Astrocyte (in vitro differentiated cells and primary cell): ENCODE measurements around the gene TCF7L2. TPM values are rescaled to one million over a fixed set of nuclear protein-coding genes. Genes with fewer than 3 reads are reported as not detected.

Experiments used
- DNase-seq: peaks from one replicate; pipeline ENCODE4 v3.0.0-alpha.2; 2010; ENCODE audit warnings: low read depth
- FAIRE-seq: peaks from 2 replicates; lab custom pipeline; 2011; peaks lifted over from hg19 to GRCh38; lab: Jason Lieb, UNC
- H2AFZ ChIP-seq: 2 replicates; pipeline ENCODE4 v1.6.0; 2012; ENCODE audit warnings: low read depth, low read length, inconsistent platforms
- H3K27ac ChIP-seq: 2 replicates; pipeline ENCODE4 v1.5.1; 2011; ENCODE audit warnings: low read depth, low read length, inconsistent platforms
- H3K27me3 ChIP-seq: 2 replicates; pipeline ENCODE4 v1.6.0; 2011; ENCODE audit warnings: low read length, inconsistent platforms; ENCODE audit not compliant: insufficient read depth
- H3K36me3 ChIP-seq: 2 replicates; pipeline ENCODE4 v1.5.1; 2011; ENCODE audit warnings: low read length, inconsistent platforms; ENCODE audit not compliant: insufficient read depth
- H3K4me1 ChIP-seq: 2 replicates; pipeline ENCODE4 v1.5.1; 2011; ENCODE audit warnings: low read length, inconsistent platforms; ENCODE audit not compliant: insufficient read depth
- H3K4me2 ChIP-seq: 2 replicates; pipeline ENCODE4 v1.6.0; 2012; ENCODE audit warnings: low read length, inconsistent platforms
- H3K4me3 ChIP-seq: 2 replicates; pipeline ENCODE4 v1.5.1; 2011; ENCODE audit warnings: low read depth, mild to moderate bottlenecking, low read length, inconsistent platforms; ENCODE audit not compliant: insufficient read depth
- H3K79me2 ChIP-seq: 2 replicates; pipeline ENCODE4 v1.6.0; 2012; ENCODE audit warnings: mild to moderate bottlenecking, low read length, inconsistent platforms; ENCODE audit not compliant: insufficient read depth
- H3K9ac ChIP-seq: 2 replicates; pipeline ENCODE4 v1.6.0; 2012; ENCODE audit warnings: mild to moderate bottlenecking, low read length, inconsistent platforms
- H3K9me3 ChIP-seq: 2 replicates; pipeline ENCODE4 v1.5.1; 2012; ENCODE audit warnings: low read depth, mild to moderate bottlenecking, low read length, inconsistent platforms; ENCODE audit not compliant: insufficient read depth
- H4K20me1 ChIP-seq: 2 replicates; pipeline ENCODE4 v1.6.0; 2012; ENCODE audit warnings: low read length, inconsistent platforms; ENCODE audit not compliant: insufficient read depth
- H3K27ac Mint-ChIP-seq: one replicate; pipeline ENCODE4 v1.8.0; 2021; ENCODE audit warnings: mild to moderate bottlenecking, mixed read lengths; ENCODE audit not compliant: unreplicated experiment
- H3K27me3 Mint-ChIP-seq: one replicate; pipeline ENCODE4 v1.8.0; 2021; ENCODE audit warnings: low read depth, mixed read lengths; ENCODE audit not compliant: unreplicated experiment
- H3K36me3 Mint-ChIP-seq: one replicate; pipeline ENCODE4 v1.8.0; 2021; ENCODE audit warnings: low read depth, mixed read lengths; ENCODE audit not compliant: unreplicated experiment
- H3K4me1 Mint-ChIP-seq: one replicate; pipeline ENCODE4 v1.8.0; 2021; ENCODE audit warnings: low read depth, mixed read lengths; ENCODE audit not compliant: unreplicated experiment
- H3K4me3 Mint-ChIP-seq: one replicate; pipeline ENCODE4 v1.8.0; 2021; ENCODE audit warnings: mild to moderate bottlenecking, moderate library complexity, mixed read lengths; ENCODE audit not compliant: unreplicated experiment
- H3K9me3 Mint-ChIP-seq: one replicate; pipeline ENCODE4 v1.8.0; 2021; ENCODE audit warnings: mild to moderate bottlenecking, mixed read lengths; ENCODE audit not compliant: unreplicated experiment
- EZH2 ChIP-seq: IDR thresholded peaks from 2 replicates; pipeline ENCODE4 v1.6.1; 2012; ENCODE audit warnings: mild to moderate bottlenecking, low read length, inconsistent platforms; ENCODE audit not compliant: insufficient read depth
- total RNA-seq: library from RNA; stranded (reverse); gene quantifications from 2 replicates; pipeline ENCODE4 v1.2.1, GENCODE V29; 2021
- TF ChIP-seq, protein P1 (sequence below): IDR thresholded peaks from 2 replicates; pipeline ENCODE4 v1.5.1; 2011; ENCODE audit warnings: low read depth, mild to moderate bottlenecking, inconsistent platforms, low read length, moderate library complexity; ENCODE audit not compliant: insufficient read depth

TCF7L2 gene
- total RNA-seq, 1 donor from 2014 or later, result 52.4 TPM

DNA sequence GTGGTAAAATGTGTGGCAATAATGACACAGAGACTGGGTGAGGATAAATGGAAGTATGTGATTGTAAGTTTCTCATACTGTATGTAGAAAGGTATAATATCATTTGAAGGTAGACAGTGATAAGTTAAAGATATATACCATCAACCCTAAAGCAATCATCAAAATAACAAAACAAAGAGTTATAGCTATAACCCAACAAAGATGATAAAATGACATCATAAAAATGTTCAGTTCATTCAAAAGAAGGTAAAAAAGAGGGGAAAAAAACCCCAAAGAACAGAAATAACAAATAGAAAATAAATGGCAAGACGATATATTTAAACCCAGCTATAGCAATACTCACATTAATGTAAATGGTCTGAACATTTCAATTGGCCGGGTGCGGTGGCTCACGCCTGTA is 17.4 kb upstream of the TCF7L2 start:
- Mint-ChIP-seq H3K9me3 (peaks cover 7% of the 10 kb centered on the region), H3K27me3 (no peaks in the 10 kb centered on the region), H3K4me1 (no peaks in the 10 kb centered on the region), H3K4me3 (no peak overlapping the region), H3K27ac (no peak overlapping the region), H3K36me3 (no peaks in the 10 kb centered on the region)
- FAIRE-seq (no peak), DNase-seq (no peak)
- Histone ChIP-seq H3K9me3 (no peaks in the 10 kb centered on the region), H3K27me3 (no peaks in the 10 kb centered on the region), H3K4me2 (no peak overlapping the region), H3K4me1 (no peaks in the 10 kb centered on the region), H3K4me3 (no peak overlapping the region), H2AFZ (no peak overlapping the region), H3K79me2 (no peaks in the 10 kb centered on the region), H3K36me3 (no peaks in the 10 kb centered on the region), H4K20me1 (no peaks in the 10 kb centered on the region), H3K9ac (no peak overlapping the region), H3K27ac (no peak overlapping the region)
- TF ChIP-seq, protein P1, sequence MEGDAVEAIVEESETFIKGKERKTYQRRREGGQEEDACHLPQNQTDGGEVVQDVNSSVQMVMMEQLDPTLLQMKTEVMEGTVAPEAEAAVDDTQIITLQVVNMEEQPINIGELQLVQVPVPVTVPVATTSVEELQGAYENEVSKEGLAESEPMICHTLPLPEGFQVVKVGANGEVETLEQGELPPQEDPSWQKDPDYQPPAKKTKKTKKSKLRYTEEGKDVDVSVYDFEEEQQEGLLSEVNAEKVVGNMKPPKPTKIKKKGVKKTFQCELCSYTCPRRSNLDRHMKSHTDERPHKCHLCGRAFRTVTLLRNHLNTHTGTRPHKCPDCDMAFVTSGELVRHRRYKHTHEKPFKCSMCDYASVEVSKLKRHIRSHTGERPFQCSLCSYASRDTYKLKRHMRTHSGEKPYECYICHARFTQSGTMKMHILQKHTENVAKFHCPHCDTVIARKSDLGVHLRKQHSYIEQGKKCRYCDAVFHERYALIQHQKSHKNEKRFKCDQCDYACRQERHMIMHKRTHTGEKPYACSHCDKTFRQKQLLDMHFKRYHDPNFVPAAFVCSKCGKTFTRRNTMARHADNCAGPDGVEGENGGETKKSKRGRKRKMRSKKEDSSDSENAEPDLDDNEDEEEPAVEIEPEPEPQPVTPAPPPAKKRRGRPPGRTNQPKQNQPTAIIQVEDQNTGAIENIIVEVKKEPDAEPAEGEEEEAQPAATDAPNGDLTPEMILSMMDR, result no peak
- TF ChIP-seq EZH2, result no peak

DNA sequence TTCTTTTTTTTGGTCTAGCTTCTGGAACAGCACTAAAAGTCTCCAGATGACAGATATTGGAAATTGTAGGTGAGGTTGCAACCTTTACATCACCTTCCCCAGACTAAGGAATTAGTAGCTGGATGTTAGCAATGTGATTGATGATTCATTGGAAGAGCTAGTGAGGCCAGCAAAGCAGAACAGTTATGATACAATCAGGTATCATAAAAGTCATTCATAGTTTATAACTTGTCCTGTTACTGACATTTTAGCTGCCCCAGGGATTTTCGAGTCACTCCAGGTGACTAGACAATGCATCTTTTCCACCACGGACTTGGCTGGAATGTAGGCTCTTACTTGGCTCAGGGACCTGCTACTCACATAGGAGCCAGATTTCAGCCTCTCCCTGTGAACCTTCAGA is 15.9 kb upstream of the TCF7L2 start:
- H4K20me1 ChIP-seq, result no peaks in the 10 kb centered on the region
- H3K27ac ChIP-seq, result no peak overlapping the region
- no peaks in the 10 kb centered on the region for H3K79me2 ChIP-seq
- no peak overlapping the region for H3K9ac ChIP-seq
- H3K4me3 ChIP-seq, result no peak overlapping the region
- Mint-ChIP-seq H3K36me3 (no peaks in the 10 kb centered on the region), H3K9me3 (peaks cover 6% of the 10 kb centered on the region), H3K4me1 (no peaks in the 10 kb centered on the region), H3K4me3 (no peak overlapping the region), H3K27ac (no peak overlapping the region), H3K27me3 (peaks cover 3% of the 10 kb centered on the region)
- H3K27me3 ChIP-seq, result no peaks in the 10 kb centered on the region
- FAIRE-seq, result no peak
- no peak for DNase-seq
- no peaks in the 10 kb centered on the region for H3K9me3 ChIP-seq
- H2AFZ ChIP-seq, result no peak overlapping the region
- H3K36me3 ChIP-seq, result no peaks in the 10 kb centered on the region
- TF ChIP-seq, protein P1, result no peak
- no peak for TF ChIP-seq EZH2
- no peaks in the 10 kb centered on the region for H3K4me1 ChIP-seq
- no peak overlapping the region for H3K4me2 ChIP-seq

DNA sequence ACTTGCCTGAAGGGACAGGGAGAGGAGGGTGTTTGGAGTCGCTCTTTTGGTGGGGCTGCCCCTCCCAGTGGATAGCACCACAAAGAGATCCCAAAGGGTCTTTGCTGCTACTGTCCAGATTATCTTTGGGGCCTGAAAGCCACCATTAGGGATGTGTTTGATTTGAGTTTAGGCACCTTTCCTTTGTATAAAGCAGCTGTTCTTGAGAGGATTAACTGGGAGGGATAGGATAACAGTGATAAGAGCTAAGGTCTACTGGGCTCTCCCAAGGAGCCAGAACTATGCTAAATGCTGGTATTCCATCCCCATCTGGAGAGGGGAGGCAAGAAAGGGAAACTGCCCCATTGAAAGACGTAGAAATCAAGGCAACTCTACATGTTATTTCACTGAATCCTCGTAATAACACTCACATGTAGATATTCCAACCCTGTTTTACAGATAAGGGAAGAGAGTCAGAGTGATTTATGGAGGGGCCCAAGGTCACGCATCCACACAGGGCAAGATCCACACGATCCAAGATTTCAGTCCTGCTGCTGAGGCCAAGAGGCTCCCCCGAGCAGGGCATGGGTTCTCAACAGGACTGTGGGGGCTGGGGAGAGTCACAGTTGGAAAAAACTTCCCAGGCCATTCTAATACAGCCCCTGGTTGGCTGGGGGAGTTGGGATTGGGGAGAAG is 11.1 kb upstream of the TCF7L2 start:
- H4K20me1 ChIP-seq, result no peaks in the 10 kb centered on the region
- H3K4me2 ChIP-seq, result no peak overlapping the region
- no peaks in the 10 kb centered on the region for H3K9me3 ChIP-seq
- FAIRE-seq (no peak), DNase-seq (no peak)
- H3K27me3 ChIP-seq, result no peaks in the 10 kb centered on the region
- H3K4me3 ChIP-seq, result no peak overlapping the region
- no peaks in the 10 kb centered on the region for H3K79me2 ChIP-seq
- Mint-ChIP-seq H3K36me3 (no peaks in the 10 kb centered on the region), H3K4me3 (no peak overlapping the region), H3K27ac (no peak overlapping the region), H3K27me3 (peaks cover 3% of the 10 kb centered on the region), H3K9me3 (no peaks in the 10 kb centered on the region), H3K4me1 (no peaks in the 10 kb centered on the region)
- no peak overlapping the region for H3K27ac ChIP-seq
- H3K9ac ChIP-seq, result no peak overlapping the region
- TF ChIP-seq, protein P1, result no peak
- TF ChIP-seq EZH2, result no peak
- H2AFZ ChIP-seq, result no peak overlapping the region
- H3K4me1 ChIP-seq, result no peaks in the 10 kb centered on the region
- H3K36me3 ChIP-seq, result no peaks in the 10 kb centered on the region
